Measurements from ENCODE around the gene KCTD20. TPM values are rescaled to one million over a fixed set of nuclear protein-coding genes. Genes with fewer than 3 reads are reported as not detected.

The KCTD20 gene
- total and polyA plus RNA-seq, 2 of the 13 experiments (the other 11 are each of a cell fraction or from before 2014, with no cell fraction given), result 52.7 to 67.1 TPM

- TF ChIP-seq, protein P1, sequence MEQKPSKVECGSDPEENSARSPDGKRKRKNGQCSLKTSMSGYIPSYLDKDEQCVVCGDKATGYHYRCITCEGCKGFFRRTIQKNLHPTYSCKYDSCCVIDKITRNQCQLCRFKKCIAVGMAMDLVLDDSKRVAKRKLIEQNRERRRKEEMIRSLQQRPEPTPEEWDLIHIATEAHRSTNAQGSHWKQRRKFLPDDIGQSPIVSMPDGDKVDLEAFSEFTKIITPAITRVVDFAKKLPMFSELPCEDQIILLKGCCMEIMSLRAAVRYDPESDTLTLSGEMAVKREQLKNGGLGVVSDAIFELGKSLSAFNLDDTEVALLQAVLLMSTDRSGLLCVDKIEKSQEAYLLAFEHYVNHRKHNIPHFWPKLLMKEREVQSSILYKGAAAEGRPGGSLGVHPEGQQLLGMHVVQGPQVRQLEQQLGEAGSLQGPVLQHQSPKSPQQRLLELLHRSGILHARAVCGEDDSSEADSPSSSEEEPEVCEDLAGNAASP (CRISPR knock-in tag; IDR thresholded peaks at IDR 0.05; ENCODE audit: borderline replicate concordance), result peak; percentile 74
- TF ChIP-seq, protein P2, sequence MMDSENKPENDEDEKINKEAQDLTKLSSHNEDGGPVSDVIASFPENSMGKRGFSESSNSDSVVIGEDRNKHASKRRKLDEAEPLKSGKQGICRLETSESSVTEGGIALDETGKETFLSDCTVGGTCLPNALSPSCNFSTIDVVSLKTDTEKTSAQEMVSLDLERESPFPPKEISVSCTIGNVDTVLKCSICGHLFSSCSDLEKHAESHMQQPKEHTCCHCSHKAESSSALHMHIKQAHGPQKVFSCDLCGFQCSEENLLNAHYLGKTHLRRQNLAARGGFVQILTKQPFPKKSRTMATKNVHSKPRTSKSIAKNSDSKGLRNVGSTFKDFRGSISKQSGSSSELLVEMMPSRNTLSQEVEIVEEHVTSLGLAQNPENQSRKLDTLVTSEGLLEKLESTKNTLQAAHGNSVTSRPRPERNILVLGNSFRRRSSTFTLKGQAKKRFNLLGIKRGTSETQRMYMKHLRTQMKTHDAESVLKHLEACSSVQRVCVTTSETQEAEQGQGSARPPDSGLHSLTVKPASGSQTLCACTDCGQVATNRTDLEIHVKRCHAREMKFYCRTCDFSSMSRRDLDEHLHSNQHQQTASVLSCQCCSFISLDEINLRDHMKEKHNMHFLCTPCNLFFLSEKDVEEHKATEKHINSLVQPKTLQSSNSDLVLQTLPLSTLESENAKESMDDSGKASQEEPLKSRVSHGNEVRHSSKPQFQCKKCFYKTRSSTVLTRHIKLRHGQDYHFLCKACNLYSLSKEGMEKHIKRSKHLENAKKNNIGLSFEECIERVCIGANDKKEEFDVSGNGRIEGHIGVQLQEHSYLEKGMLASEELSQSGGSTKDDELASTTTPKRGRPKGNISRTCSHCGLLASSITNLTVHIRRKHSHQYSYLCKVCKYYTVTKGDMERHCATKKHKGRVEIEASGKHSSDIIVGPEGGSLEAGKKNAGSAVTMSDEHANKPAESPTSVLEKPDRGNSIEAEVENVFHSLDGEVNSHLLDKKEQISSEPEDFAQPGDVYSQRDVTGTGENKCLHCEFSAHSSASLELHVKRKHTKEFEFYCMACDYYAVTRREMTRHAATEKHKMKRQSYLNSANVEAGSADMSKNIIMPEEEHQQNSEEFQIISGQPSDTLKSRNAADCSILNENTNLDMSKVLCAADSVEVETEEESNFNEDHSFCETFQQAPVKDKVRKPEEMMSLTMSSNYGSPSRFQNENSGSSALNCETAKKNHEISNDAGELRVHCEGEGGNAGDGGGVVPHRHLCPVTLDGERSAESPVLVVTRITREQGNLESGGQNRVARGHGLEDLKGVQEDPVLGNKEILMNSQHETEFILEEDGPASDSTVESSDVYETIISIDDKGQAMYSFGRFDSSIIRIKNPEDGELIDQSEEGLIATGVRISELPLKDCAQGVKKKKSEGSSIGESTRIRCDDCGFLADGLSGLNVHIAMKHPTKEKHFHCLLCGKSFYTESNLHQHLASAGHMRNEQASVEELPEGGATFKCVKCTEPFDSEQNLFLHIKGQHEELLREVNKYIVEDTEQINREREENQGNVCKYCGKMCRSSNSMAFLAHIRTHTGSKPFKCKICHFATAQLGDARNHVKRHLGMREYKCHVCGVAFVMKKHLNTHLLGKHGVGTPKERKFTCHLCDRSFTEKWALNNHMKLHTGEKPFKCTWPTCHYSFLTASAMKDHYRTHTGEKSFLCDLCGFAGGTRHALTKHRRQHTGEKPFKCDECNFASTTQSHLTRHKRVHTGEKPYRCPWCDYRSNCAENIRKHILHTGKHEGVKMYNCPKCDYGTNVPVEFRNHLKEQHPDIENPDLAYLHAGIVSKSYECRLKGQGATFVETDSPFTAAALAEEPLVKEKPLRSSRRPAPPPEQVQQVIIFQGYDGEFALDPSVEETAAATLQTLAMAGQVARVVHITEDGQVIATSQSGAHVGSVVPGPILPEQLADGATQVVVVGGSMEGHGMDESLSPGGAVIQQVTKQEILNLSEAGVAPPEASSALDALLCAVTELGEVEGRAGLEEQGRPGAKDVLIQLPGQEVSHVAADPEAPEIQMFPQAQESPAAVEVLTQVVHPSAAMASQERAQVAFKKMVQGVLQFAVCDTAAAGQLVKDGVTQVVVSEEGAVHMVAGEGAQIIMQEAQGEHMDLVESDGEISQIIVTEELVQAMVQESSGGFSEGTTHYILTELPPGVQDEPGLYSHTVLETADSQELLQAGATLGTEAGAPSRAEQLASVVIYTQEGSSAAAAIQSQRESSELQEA (CRISPR knock-in tag; IDR thresholded peaks at IDR 0.05; ENCODE audit: not compliant biosample characterization), result peak; percentile 54
- TF ChIP-seq ATF3 (CRISPR knock-in tag; IDR thresholded peaks at IDR 0.05), result peak; percentile 47; the same call in 1 of the 2 replicates
- TF ChIP-seq ZFX (CRISPR knock-in tag; IDR thresholded peaks at IDR 0.05; ENCODE audit: low read depth), result peak; percentile 72
- no peak for TF ChIP-seq CENPX (CRISPR knock-in tag; IDR thresholded peaks at IDR 0.05)
- TF ChIP-seq KLF9 (CRISPR knock-in tag; IDR thresholded peaks at IDR 0.05; ENCODE audit: low read depth), result no peak
- no peak for TF ChIP-seq TCF12 (IDR thresholded peaks at IDR 0.05)
- TF ChIP-seq TCF12 (CRISPR knock-in tag; IDR thresholded peaks at IDR 0.05), result no peak
- peak; percentile 66; the same call in 1 of the 2 replicates for TF ChIP-seq HBP1 (CRISPR knock-in tag; IDR thresholded peaks at IDR 0.05; ENCODE audit: low read depth)
- TF ChIP-seq CBFB (CRISPR knock-in tag; IDR thresholded peaks at IDR 0.05), result peak; percentile 78; the same call in 1 of the 2 replicates
- peak; percentile 73; the same call in 1 of the 2 replicates for TF ChIP-seq ZC3H13 (CRISPR knock-in tag; IDR thresholded peaks at IDR 0.05)
- no peak for TF ChIP-seq MEIS1 (CRISPR knock-in tag; IDR thresholded peaks at IDR 0.05; ENCODE audit: borderline replicate concordance)
- no peak; the same call in 1 of the 2 replicates for TF ChIP-seq ZNF510 (CRISPR knock-in tag; IDR thresholded peaks at IDR 0.05; ENCODE audit: low read depth)
- TF ChIP-seq MXD3 (CRISPR knock-in tag; IDR thresholded peaks at IDR 0.05), result peak; percentile 51; the same call in 1 of the 2 replicates
- no peak for TF ChIP-seq ZNF12 (CRISPR knock-in tag; IDR thresholded peaks at IDR 0.05)
- TF ChIP-seq FOXO1 (CRISPR knock-in tag; IDR thresholded peaks at IDR 0.05), result peak; percentile 49; the same call in 1 of the 2 replicates
- TF ChIP-seq ZMAT3 (CRISPR knock-in tag; conservative IDR thresholded peaks at IDR 0.05), result no peak
- no peak; the same call in 1 of the 2 replicates for TF ChIP-seq PRMT3 (CRISPR knock-in tag; IDR thresholded peaks at IDR 0.05; ENCODE audit: borderline replicate concordance, low read depth)
Measured at GRCh38 chr6:36423101-36423824, 19.5 kb upstream of the KCTD20 start (continued).

Data from HepG2 (cell line).